Breast epithelium (tissue), 4 donors: ENCODE results near the gene PPP2R3B. TPM values are rescaled to one million over a fixed set of nuclear protein-coding genes. Genes with fewer than 3 reads are reported as not detected.

Experiments used
- DNase-seq, 2 donors: peaks; one replicate each; pipeline ENCODE4 v3.0.0-alpha.2; 2019; ENCODE audit warnings: low spot score in 2 of 2
- H3K27ac ChIP-seq, 2 donors: fragments of 200-600 bp; sonication (generic) in 1 of 2; one replicate each; pipeline ENCODE4 v1.5.1; 2016 to 2019; ENCODE audit warnings: mild to moderate bottlenecking in 1 of 2
- H3K27me3 ChIP-seq, 2 donors: fragments of 200-600 bp; sonication (generic) in 1 of 2; one replicate each; pipeline versions ENCODE4 v1.5.1 to v1.6.0; 2017 to 2019; ENCODE audit warnings: control low read depth in 1 of 2, mild to moderate bottlenecking in 1 of 2
- H3K36me3 ChIP-seq: fragments of 200-600 bp; one replicate; pipeline ENCODE4 v1.5.1; 2019
- H3K4me1 ChIP-seq, 2 donors: fragments of 200-600 bp; sonication (generic); one replicate each; pipeline ENCODE4 v1.5.1; 2016 to 2019; ENCODE audit warnings: control low read depth in 1 of 2
- H3K4me3 ChIP-seq, 3 donors: fragments of 200-600 bp; sonication (generic); 1 replicate in 2 of 3; 2 replicates in 1 of 3; pipeline ENCODE4 v1.5.1; 2016 to 2019; ENCODE audit warnings: mild to moderate bottlenecking in 3 of 3, moderate library complexity in 2 of 3
- H3K9me3 ChIP-seq, 2 donors: fragments of 200-600 bp; sonication (generic) in 1 of 2; one replicate each; pipeline ENCODE4 v1.5.1; 2016 to 2019; ENCODE audit warnings: control low read depth in 1 of 2
- POLR2A ChIP-seq: fragments of 450-650 bp; IDR thresholded peaks from one replicate; pipeline ENCODE4 v1.6.1; 2016; ENCODE audit warnings: antibody characterized with exemption, mild to moderate bottlenecking, moderate library complexity
- POLR2AphosphoS5 ChIP-seq, 3 donors: sonication (generic); formaldehyde crosslinking; IDR thresholded peaks; one replicate each; pipeline ENCODE4 v1.6.1; 2017; ENCODE audit warnings: antibody characterized with exemption in 3 of 3
- intact Hi-C: fragments of 100-400 bp; cut with DNase I; formaldehyde crosslinking; loops from one replicate; pipeline ENCODE4 v1.15.1; 2023; ENCODE audit warnings: low total_unique reads
- total RNA-seq, 3 donors: library from RNA; depleted of rRNA; stranded (reverse); fragments of >200 nt; gene quantifications; one replicate each; pipeline ENCODE4 v1.1.0, GENCODE V29; 2016
- TF ChIP-seq, protein P1 (sequence below), 3 donors: fragments of 450-650 bp; IDR thresholded peaks; one replicate each; pipeline ENCODE4 v1.5.1; 2016 to 2017; ENCODE audit warnings: antibody characterized with exemption in 3 of 3, mild to moderate bottlenecking in 3 of 3, moderate library complexity in 3 of 3

Gene PPP2R3B
- total RNA-seq, 3 donors from 2014 or later = 10.4 to 23.3 (median 23.1) TPM

DNA sequence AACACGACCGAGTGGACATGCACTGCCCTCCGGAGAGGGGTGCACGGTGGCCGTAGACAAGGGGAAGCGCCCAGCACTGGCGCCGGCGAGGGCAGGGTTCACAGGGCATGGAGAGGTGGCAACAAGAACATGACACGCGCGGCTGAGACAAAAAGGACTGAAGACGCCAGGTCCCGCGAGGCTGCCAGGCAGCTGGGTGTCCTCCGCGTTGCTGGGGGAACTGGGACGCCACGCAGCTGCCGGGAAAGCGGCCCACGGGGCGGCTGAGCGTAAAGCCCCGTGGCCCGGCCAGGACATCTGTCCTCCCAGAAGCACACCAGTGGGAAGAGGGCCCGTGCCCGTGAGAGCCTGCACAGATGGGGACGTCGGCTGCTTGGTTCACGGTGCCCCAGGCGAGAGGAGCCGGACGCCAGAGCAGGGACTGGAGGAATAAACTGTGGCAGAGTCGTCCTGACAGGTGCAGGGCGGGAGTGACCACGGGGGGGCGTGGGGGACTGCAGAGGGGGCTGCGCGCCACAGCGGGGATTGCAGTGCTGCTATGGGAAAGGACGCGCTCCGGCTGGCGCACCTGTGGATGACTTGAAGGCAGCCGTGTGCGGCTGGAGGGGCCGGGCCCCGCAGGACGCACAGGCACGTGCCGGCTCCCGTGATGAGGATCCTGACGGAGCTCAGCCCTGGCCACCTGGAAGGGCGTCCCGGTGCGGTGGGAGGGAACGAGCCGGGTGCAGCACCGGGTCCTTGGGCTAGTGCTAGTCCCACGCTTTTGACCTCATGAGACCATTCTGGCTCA is 36.0 kb downstream of the PPP2R3B start:
- Histone ChIP-seq H3K36me3 (no peaks in the 10 kb centered on the region), H3K27ac (no peak overlapping the region), H3K27me3 (no peaks in the 10 kb centered on the region), H3K4me3 (no peak overlapping the region), H3K9me3 (no peaks in the 10 kb centered on the region), H3K4me1 (no peaks in the 10 kb centered on the region)
- DNase-seq = no peak
- TF ChIP-seq POLR2A (no peak), POLR2AphosphoS5 (IDR thresholded peaks at IDR 0.05) (no peak)
- TF ChIP-seq, protein P1, sequence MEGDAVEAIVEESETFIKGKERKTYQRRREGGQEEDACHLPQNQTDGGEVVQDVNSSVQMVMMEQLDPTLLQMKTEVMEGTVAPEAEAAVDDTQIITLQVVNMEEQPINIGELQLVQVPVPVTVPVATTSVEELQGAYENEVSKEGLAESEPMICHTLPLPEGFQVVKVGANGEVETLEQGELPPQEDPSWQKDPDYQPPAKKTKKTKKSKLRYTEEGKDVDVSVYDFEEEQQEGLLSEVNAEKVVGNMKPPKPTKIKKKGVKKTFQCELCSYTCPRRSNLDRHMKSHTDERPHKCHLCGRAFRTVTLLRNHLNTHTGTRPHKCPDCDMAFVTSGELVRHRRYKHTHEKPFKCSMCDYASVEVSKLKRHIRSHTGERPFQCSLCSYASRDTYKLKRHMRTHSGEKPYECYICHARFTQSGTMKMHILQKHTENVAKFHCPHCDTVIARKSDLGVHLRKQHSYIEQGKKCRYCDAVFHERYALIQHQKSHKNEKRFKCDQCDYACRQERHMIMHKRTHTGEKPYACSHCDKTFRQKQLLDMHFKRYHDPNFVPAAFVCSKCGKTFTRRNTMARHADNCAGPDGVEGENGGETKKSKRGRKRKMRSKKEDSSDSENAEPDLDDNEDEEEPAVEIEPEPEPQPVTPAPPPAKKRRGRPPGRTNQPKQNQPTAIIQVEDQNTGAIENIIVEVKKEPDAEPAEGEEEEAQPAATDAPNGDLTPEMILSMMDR (IDR thresholded peaks at IDR 0.05) = no peak
- intact Hi-C loops = no loop called here

DNA sequence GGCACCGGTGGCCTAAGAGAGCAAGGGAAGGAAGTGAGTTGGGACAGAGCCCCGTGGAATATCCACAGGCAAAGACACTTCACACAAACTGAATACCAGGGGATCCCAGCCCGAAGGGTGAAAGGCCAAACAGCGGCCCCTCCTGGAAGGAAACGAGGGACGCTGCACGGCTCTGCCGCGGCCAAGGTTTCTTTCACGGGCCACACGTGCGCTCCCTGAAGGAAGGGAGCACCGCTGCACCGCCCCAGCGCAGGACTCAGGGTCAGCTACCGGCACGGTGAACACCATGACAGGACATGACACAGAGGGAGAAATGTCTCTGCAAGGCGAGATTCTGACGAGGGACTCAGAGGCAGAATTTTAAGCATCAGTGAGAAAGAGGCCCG is 36.6 kb downstream of the PPP2R3B start:
- H3K4me1 ChIP-seq = no peaks in the 10 kb centered on the region
- no peak for DNase-seq
- H3K36me3 ChIP-seq = no peaks in the 10 kb centered on the region
- H3K4me3 ChIP-seq = no peak overlapping the region
- no peaks in the 10 kb centered on the region for H3K9me3 ChIP-seq
- H3K27ac ChIP-seq = no peak overlapping the region
- H3K27me3 ChIP-seq = no peaks in the 10 kb centered on the region
- intact Hi-C loops = no loop called here
- no peak for TF ChIP-seq POLR2A
- TF ChIP-seq, protein P1 (IDR thresholded peaks at IDR 0.05) = no peak
- TF ChIP-seq POLR2AphosphoS5 (IDR thresholded peaks at IDR 0.05) = no peak

DNA sequence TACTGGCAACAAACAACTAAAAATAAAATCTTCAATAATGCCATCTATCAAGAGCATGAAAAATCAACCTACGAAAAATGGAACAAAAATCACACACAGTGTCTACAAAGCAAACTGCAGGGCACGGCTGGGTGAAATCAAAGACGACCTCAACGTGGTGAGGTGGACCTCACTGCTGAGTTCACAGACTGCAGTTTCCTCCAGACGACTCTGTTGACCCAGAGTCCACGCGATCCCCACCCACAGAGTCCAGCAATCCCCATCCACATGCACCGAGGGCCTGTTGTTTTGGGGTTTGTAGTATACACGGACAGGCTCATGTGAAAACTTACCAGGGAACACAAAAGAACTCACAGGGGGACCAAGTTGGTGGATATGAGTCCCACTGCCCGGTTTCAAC is 37.0 kb downstream of the PPP2R3B start:
- Histone ChIP-seq H3K36me3 (no peaks in the 10 kb centered on the region), H3K27ac (no peak overlapping the region), H3K4me1 (no peaks in the 10 kb centered on the region), H3K27me3 (no peaks in the 10 kb centered on the region), H3K9me3 (no peaks in the 10 kb centered on the region), H3K4me3 (no peak overlapping the region)
- TF ChIP-seq, protein P1 (IDR thresholded peaks at IDR 0.05) = no peak
- TF ChIP-seq POLR2A = no peak
- no peak for TF ChIP-seq POLR2AphosphoS5 (IDR thresholded peaks at IDR 0.05)
- DNase-seq = no peak
- intact Hi-C loops = no loop called here

DNA sequence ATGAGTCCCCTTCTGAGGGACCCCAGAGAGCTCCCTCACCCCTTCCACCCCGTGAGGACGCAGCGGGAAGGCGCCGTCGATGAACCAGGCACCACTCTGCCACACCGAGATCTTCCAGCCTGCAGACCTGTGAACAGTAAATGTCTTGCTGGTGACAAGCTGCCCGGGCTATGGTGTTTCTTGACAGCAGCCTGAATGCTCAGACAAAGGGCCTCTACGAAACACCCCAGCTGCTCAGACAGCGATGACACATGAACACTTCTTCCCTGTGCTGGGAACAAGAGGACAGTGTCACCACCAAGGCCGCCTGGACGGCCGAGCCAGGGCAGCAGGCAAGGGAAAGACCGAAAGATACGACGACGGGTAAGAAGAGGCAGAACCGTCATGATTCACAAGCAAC is 37.5 kb downstream of the PPP2R3B start:
- Histone ChIP-seq H3K36me3 (no peaks in the 10 kb centered on the region), H3K9me3 (no peaks in the 10 kb centered on the region), H3K27me3 (no peaks in the 10 kb centered on the region), H3K4me3 (no peak overlapping the region), H3K4me1 (no peaks in the 10 kb centered on the region), H3K27ac (no peak overlapping the region)
- no peak for DNase-seq
- TF ChIP-seq POLR2A (no peak), POLR2AphosphoS5 (IDR thresholded peaks at IDR 0.05) (no peak)
- TF ChIP-seq, protein P1 (IDR thresholded peaks at IDR 0.05) = no peak
- intact Hi-C loops = no loop called here

DNA sequence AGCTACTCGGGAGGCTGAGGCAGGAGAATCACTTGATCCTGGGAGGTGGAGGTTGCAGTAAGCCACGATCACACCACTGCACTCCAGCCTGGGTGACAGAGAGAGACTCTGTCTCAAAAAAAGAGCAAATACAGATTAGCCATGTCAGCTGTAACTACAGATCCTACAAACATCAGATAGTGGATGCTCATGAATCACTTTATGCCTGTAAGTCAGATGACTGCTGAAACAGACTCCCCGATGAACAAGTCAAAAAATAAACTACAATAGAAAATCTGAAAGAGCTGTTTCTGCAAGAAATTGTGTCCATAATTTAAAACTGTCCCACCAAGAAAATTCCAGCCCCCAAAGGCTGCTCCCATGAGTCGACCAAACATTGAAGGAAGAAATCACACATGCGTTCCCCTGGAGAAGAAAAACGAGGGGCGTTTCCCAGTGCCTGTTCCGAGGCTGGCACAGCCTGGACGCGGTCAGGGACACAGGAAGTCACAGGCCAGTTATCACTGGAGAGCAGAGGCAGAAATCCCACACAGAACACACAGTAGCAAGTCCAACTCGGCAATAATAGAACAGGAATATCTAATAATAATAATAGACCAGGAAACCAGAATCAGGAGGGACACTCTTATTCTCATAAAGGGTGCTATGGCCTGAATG is 38.1 kb downstream of the PPP2R3B start:
- TF ChIP-seq POLR2AphosphoS5 (IDR thresholded peaks at IDR 0.05) (no peak), POLR2A (no peak)
- TF ChIP-seq, protein P1 (IDR thresholded peaks at IDR 0.05) = no peak
- H3K36me3 ChIP-seq = no peaks in the 10 kb centered on the region
- no peaks in the 10 kb centered on the region for H3K4me1 ChIP-seq
- no peaks in the 10 kb centered on the region for H3K27me3 ChIP-seq
- no peaks in the 10 kb centered on the region for H3K9me3 ChIP-seq
- intact Hi-C loops = no loop called here
- H3K4me3 ChIP-seq = no peak overlapping the region
- DNase-seq = no peak
- no peak overlapping the region for H3K27ac ChIP-seq
